Activated CD8-positive, alpha-beta memory T cell treated with anti-CD3 and anti-CD28 coated beads for 1 hour (primary cell): ENCODE results near the gene OR2T2.
"Not testable (repeated sequence)": the region's sequence is repeated elsewhere in the genome, so short reads cannot be mapped to it uniquely, and the experiment has no call there.

Experiments
- DNase-seq, 2 donors: peaks; one replicate each; pipeline ENCODE4 v3.0.0-alpha.2; 2020; ENCODE audit warnings: low read depth in 1 of 2; ENCODE audit errors: extremely low read depth in 1 of 2

Gene OR2T2

GRCh38 chr1:248449821-248450465 lies 4.5 kb downstream of the OR2T2 start:
- not testable (repeated sequence) for DNase-seq

- not testable (repeated sequence) for DNase-seq
These were observed 5.2 kb downstream of the OR2T2 start for GRCh38 chr1:248450466-248451145.

- not testable (repeated sequence) for DNase-seq
These were observed 8.2 kb downstream of the OR2T2 start for GRCh38 chr1:248453619-248454018.

GRCh38 chr1:248455045-248455444 lies 9.6 kb downstream of the OR2T2 start:
- DNase-seq, result not testable (repeated sequence)

- DNase-seq, result not testable (repeated sequence)
These were observed 11.2 kb downstream of the OR2T2 start for GRCh38 chr1:248456635-248457034.

GRCh38 chr1:248459117-248459516 lies 13.7 kb downstream of the OR2T2 start:
- not testable (repeated sequence) for DNase-seq

GRCh38 chr1:248471154-248471553 lies 25.7 kb downstream of the OR2T2 start:
- no peak for DNase-seq

- DNase-seq, result not testable (repeated sequence)
These were observed 26.7 kb downstream of the OR2T2 start for GRCh38 chr1:248472111-248472510.

GRCh38 chr1:248473051-248473450 lies 27.6 kb downstream of the OR2T2 start, which contains the start of gene OR2T3:
Gene OR2T3, plus strand, starts transcription at chr1:248473351. Its CDS starts 0 bp downstream, at chr1:248473351.
- not testable (repeated sequence) for DNase-seq

- not testable (repeated sequence) for DNase-seq
These were observed 30.2 kb downstream of the OR2T2 start for GRCh38 chr1:248475660-248476059.

- DNase-seq, result not testable (repeated sequence)
These were observed 36.5 kb downstream of the OR2T2 start for GRCh38 chr1:248481686-248482579.

- not testable (repeated sequence) for DNase-seq
These were observed 42.9 kb downstream of the OR2T2 start, which contains the start of gene OR2T5 for GRCh38 chr1:248488289-248488688. Gene OR2T5, plus strand, starts transcription at chr1:248488589. Its CDS starts 0 bp downstream, at chr1:248488589.

GRCh38 chr1:248496661-248497060 lies 51.2 kb downstream of the OR2T2 start:
- not testable (repeated sequence) for DNase-seq

GRCh38 chr1:248500305-248501035 lies 55.0 kb downstream of the OR2T2 start:
- not testable (repeated sequence) for DNase-seq
